Rectal smooth muscle tissue (tissue), 1 donor: ENCODE results near the gene TMEM147.

Experiments
- H3K27ac ChIP-seq: one replicate; pipeline ENCODE4 v1.7.0; 2013; ENCODE audit warnings: low read depth, low read length, inconsistent platforms
- H3K27me3 ChIP-seq: one replicate; pipeline ENCODE4 v1.7.0; 2013; ENCODE audit warnings: low read length; ENCODE audit not compliant: control insufficient read depth, insufficient read depth
- H3K36me3 ChIP-seq: one replicate; pipeline ENCODE4 v1.7.0; 2013; ENCODE audit warnings: low read length; ENCODE audit not compliant: control insufficient read depth, insufficient read depth
- H3K4me1 ChIP-seq: one replicate; pipeline ENCODE4 v1.7.0; 2013; ENCODE audit warnings: low read length; ENCODE audit not compliant: control insufficient read depth, insufficient read depth
- H3K4me3 ChIP-seq: one replicate; pipeline ENCODE4 v1.7.0; 2013; ENCODE audit warnings: low read length
- H3K9ac ChIP-seq: one replicate; pipeline ENCODE4 v1.7.0; 2013; ENCODE audit warnings: low read length

The TMEM147 gene

GRCh38 chr19:35543280-35544109 is 1.9 kb upstream of the TMEM147 start:
- no peak overlapping the region for H3K27ac ChIP-seq
- H3K4me1 ChIP-seq, result peaks cover 14% of the 10 kb centered on the region
- H3K27me3 ChIP-seq, result no peaks in the 10 kb centered on the region
- H3K9ac ChIP-seq, result no peak overlapping the region
- no peak overlapping the region for H3K4me3 ChIP-seq
- H3K36me3 ChIP-seq, result peaks cover 7% of the 10 kb centered on the region

GRCh38 chr19:35544110-35544802 is 1.2 kb upstream of the TMEM147 start:
- H3K4me1 ChIP-seq, result peaks cover 14% of the 10 kb centered on the region
- H3K36me3 ChIP-seq, result peaks cover 7% of the 10 kb centered on the region
- no peaks in the 10 kb centered on the region for H3K27me3 ChIP-seq
- H3K27ac ChIP-seq, result no peak overlapping the region
- peak overlapping the region; percentile 92 for H3K4me3 ChIP-seq
- H3K9ac ChIP-seq, result no peak overlapping the region

DNA sequence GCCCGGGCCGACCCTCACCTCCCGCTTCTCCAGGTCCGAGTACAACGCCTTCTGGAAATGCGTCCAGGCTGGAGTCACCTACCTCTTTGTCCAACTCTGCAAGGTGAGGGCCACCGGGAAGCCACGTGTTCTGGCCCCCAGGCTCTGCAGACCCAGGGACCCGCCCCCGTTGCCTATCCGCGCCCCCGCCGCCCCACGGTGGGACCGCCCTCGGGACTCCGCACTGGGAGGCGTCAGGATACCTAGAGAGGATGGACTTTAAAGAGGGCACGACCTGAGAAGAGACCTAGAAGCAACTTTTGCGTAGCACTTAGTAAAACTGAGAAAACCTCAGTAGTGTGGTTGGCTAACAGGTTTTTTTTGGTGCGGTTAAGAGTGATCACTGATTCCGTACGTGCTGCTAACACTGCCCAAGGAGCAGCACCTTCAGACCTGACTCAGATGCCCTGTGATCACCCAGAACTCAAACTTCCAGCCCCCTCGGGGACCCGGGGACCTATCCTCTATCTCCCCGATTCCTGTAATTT is 492 bp downstream of the TMEM147 start:
- H3K9ac ChIP-seq, result peak overlapping the region; percentile 77
- H3K4me1 ChIP-seq, result peaks cover 14% of the 10 kb centered on the region
- no peaks in the 10 kb centered on the region for H3K27me3 ChIP-seq
- peaks cover 7% of the 10 kb centered on the region for H3K36me3 ChIP-seq
- peak overlapping the region; percentile 92 for H3K4me3 ChIP-seq
- peak overlapping the region; percentile 82 for H3K27ac ChIP-seq

DNA sequence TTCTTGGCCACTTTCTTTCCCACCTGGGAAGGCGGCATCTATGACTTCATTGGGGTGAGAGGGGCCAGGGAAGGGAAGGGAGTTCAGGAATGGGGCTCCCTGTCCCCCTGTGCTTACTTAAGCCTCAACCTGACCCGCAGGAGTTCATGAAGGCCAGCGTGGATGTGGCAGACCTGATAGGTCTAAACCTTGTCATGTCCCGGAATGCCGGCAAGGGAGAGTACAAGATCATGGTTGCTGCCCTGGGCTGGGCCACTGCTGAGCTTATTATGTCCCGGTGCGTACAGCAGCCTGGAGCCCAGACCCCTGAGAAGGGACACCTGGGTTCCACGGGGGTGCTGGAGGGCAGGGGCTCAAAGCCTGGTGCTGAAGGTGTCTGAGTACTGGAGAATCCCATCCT is 1.1 kb downstream of the TMEM147 start:
- H3K4me1 ChIP-seq, result peaks cover 14% of the 10 kb centered on the region
- no peaks in the 10 kb centered on the region for H3K27me3 ChIP-seq
- peaks cover 7% of the 10 kb centered on the region for H3K36me3 ChIP-seq
- no peak overlapping the region for H3K27ac ChIP-seq
- peak overlapping the region; percentile 77 for H3K9ac ChIP-seq
- H3K4me3 ChIP-seq, result peak overlapping the region; percentile 92

DNA sequence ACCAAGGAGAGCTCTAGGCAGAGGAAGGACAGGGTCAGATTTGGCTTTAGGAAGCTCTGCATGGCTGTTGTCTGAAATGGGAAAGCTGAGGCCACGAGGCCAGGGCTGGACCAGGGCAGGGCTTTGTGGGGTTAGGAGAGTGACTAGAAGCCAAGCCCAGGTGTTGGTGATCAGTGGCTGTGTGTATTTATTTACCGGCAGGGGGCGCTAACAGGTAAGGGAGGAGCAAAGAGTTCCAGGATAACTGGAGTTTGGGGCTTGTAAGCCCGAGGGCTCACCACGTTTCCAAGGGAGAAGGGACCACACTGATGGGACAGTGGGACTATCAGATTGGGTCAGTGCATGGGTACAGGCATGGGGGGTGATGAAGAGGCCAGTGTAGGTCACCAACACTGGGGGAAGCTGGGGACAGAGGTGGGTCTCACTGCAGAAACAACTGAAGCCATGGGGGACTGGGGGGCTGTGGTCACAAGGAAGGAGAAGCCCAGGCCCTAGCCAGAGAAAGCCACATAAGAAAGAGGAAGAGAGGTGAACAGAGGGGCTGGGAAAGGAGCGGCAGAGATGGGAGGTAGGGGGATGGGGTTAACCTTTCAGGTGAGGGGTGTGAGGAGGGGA is 3.9 kb downstream of the TMEM147 start:
- Histone ChIP-seq H3K27me3 (no peaks in the 10 kb centered on the region), H3K9ac (no peak overlapping the region), H3K27ac (no peak overlapping the region), H3K36me3 (peaks cover 7% of the 10 kb centered on the region), H3K4me3 (no peak overlapping the region), H3K4me1 (peaks cover 13% of the 10 kb centered on the region)

DNA sequence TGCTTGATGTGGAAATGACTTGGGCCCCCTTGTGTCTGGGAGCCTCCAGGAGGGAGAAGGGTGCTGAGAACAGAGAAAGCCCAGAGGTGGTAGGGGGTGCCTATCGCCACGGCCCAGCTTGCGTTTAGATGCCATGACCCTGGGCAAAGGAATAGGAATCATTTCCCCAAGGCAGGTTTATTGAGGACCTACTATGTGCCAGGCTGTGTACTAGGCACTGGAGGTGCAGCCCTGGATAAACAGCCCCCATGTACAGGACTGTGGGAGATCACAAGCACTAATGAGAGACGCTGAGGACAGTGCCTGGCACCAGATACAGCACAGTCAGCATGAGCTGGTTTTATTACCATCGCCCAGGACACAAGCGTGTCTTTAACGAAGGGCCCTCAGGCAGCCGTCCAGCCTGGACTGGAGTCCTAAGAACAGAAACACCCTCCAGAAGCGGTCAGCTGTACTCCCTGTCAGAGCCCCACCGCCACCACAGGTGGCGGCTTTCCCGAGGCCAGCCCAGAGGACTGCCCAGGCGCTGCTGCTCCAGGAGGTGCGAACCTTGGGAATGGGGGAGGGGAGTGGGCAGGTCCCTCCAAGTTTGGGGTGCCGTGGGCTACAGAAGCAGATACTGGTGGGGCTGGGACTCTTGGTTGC is 4.6 kb downstream of the TMEM147 start:
- H3K27me3 ChIP-seq, result no peaks in the 10 kb centered on the region
- H3K9ac ChIP-seq, result no peak overlapping the region
- peaks cover 7% of the 10 kb centered on the region for H3K36me3 ChIP-seq
- H3K4me3 ChIP-seq, result no peak overlapping the region
- H3K27ac ChIP-seq, result no peak overlapping the region
- H3K4me1 ChIP-seq, result peaks cover 8% of the 10 kb centered on the region

GRCh38 chr19:35551091-35551810 is 5.8 kb downstream of the TMEM147 start:
- H3K36me3 ChIP-seq, result peaks cover 7% of the 10 kb centered on the region
- no peak overlapping the region for H3K9ac ChIP-seq
- no peaks in the 10 kb centered on the region for H3K27me3 ChIP-seq
- peaks cover 5% of the 10 kb centered on the region for H3K4me1 ChIP-seq
- H3K4me3 ChIP-seq, result no peak overlapping the region
- H3K27ac ChIP-seq, result no peak overlapping the region

- Histone ChIP-seq H3K27me3 (no peaks in the 10 kb centered on the region), H3K4me1 (no peaks in the 10 kb centered on the region)
Measured at GRCh38 chr19:35552534-35553384, 7.3 kb downstream of the TMEM147 start.

DNA sequence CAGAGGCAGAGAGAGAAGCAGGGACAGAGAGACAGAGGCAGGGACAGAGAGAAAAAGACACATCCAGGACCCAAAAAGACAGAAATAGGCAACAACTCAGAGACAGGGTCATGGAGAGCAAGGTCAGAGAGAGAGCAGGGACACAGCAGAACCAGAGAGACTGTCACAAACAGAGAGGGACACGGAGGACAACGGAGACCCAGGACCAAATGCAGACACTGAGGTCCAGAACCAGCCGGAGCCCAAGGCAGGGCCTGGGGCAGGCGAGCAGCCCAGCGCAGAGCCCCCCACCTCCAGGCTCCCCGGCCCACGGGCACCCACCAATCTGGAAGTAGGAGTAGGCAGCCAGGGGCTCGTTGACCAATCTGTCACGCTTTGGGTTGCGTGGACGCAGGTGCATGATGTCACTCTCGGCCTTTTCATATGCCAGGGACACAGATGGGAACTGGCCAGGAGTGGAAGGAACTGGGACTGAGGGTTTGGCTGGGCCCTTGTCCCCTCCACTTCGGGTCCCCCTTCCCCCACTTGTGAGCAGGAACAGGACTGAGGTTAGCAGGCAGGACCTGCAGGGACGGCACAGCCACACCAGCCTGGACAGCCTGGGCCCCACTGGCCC is 8.1 kb downstream of the TMEM147 start:
- Histone ChIP-seq H3K27ac (no peak overlapping the region), H3K27me3 (no peaks in the 10 kb centered on the region), H3K4me1 (no peaks in the 10 kb centered on the region), H3K4me3 (no peak overlapping the region), H3K36me3 (no peaks in the 10 kb centered on the region), H3K9ac (no peak overlapping the region)

More at GRCh38 chr19:35552534-35553384, 7.3 kb downstream of the TMEM147 start:
- no peak overlapping the region for H3K27ac ChIP-seq
- H3K36me3 ChIP-seq, result no peaks in the 10 kb centered on the region
- no peak overlapping the region for H3K4me3 ChIP-seq
- no peak overlapping the region for H3K9ac ChIP-seq

- no peaks in the 10 kb centered on the region for H3K36me3 ChIP-seq
- H3K4me3 ChIP-seq, result no peak overlapping the region
Measured at GRCh38 chr19:35554076-35554475, 8.7 kb downstream of the TMEM147 start.

More at GRCh38 chr19:35554076-35554475, 8.7 kb downstream of the TMEM147 start:
- peaks cover 5% of the 10 kb centered on the region for H3K27me3 ChIP-seq
- H3K27ac ChIP-seq, result no peak overlapping the region
- no peaks in the 10 kb centered on the region for H3K4me1 ChIP-seq
- H3K9ac ChIP-seq, result no peak overlapping the region
